ENCODE results near the gene WBP1L. TPM values are rescaled to one million over a fixed set of nuclear protein-coding genes. Genes with fewer than 3 reads are reported as not detected.

The WBP1L gene
- total and polyA plus RNA-seq, 2 of the 13 experiments (the other 11 are each of a cell fraction or from before 2014, with no cell fraction given) = 8.3 to 12.3 TPM

DNA sequence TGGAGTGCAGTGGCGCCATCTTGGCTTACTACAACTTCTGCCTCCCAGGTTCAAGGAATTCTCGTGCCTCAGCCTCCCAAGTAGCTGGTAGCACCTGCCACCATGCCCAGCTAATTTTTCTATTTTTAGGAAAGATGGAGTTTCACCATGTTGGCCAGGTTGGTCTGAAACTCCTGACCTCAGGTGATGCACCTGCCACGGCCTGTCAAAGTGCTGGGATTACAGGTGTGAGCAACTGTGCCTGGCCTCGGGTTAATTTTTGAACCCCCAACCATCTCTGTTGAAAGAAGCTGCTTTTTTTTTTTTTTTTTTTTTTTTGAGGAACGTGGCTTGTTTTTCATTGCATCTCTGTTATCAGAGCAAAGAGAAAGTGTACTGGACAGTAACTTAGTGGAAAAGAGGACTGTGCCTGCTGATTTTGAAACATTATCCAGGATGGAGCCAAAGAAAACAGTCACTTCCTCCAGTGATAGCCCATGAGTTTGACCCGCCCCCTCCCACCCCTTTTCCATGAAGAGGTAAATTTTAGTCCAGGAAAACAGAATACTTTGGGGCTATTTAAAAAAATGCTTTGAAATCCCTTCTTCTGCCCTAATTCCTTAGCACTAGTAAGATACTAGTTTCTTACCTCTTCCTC is 38.3 kb downstream of the WBP1L start:
- FAIRE-seq (no peak), ATAC-seq (no peak), DNase-seq (ENCODE audit: low spot score) (no peak)
- Histone ChIP-seq H3K27me3 (ENCODE audit: control insufficient read depth in 1 of 2, insufficient read depth in 2 of 2, low read length in 2 of 2) (no peaks in the 10 kb centered on the region), H3K36me3 (replicated peaks in 1 of 2; ENCODE audit: control insufficient read depth in 1 of 2, insufficient read depth in 2 of 2, low read length in 2 of 2) (0 out of 5 replicates have a peak, but pooled peaks cover 0 to 1% of the 10 kb centered on the region in 2 experiments), H3K9ac (ENCODE audit: insufficient read depth, low read depth, low read length) (no peak overlapping the region), H3K9me3 (ENCODE audit: low read length) (no peaks in the 10 kb centered on the region), H3K4me1 (ENCODE audit: insufficient read depth, low read length) (peaks cover 34% of the 10 kb centered on the region), H4K20me1 (ENCODE audit: insufficient read depth, low read length) (no peaks in the 10 kb centered on the region), H3K27ac (ENCODE audit: extremely low read length, insufficient read depth, low read length) (no peak overlapping the region), H3K4me2 (ENCODE audit: low read depth, low read length) (no peak overlapping the region), H2AFZ (ENCODE audit: low read length) (no peak overlapping the region), H3K4me3 (replicated peaks in 1 of 3; ENCODE audit: insufficient read depth in 1 of 3, low read depth in 2 of 3, low read length in 3 of 3) (no peak overlapping the region), H3K79me2 (ENCODE audit: insufficient read depth, low read length) (no peaks in the 10 kb centered on the region)
- CTCF ChIA-PET (ENCODE audit: low intra/inter-chr PET ratio, low total read pairs) = no interaction called here
- POLR2A ChIA-PET = no interaction called here
- no TSS peak for BruUV-seq (replicated peaks)
- no peak for TF ChIP-seq PAF1 (CRISPR knock-in tag; IDR thresholded peaks at IDR 0.05)
- no peak for TF ChIP-seq DR1 (CRISPR knock-in tag; IDR thresholded peaks at IDR 0.05)
- 78% methylated on average over 6 of the region's 6 CpGs for WGBS (ENCODE audit: low lambda C conversion rate)
- in situ Hi-C loops (cut with HindIII; ENCODE audit: extremely low pct_ligation_motif_present, low pct_unique_long_range_greater_than_20kb) (no loop called here), intact Hi-C loops (cut with micrococcal nuclease; ENCODE audit: unreplicated experiment) (no loop called here)

GRCh38 chr10:102782673-102783551 is 39.2 kb downstream of the WBP1L start:
- ChIA-PET POLR2A (interaction anchor here (0.7 kb wide), 1 partner anchor 8 kb away, joined by 4 read pairs; no protein-coding TSS in a partner anchor), CTCF (ENCODE audit: low intra/inter-chr PET ratio, low total read pairs) (no interaction called here)
- Histone ChIP-seq H3K9ac (ENCODE audit: insufficient read depth, low read depth, low read length) (no peak overlapping the region), H3K4me3 (replicated peaks in 1 of 3; ENCODE audit: insufficient read depth in 1 of 3, low read depth in 2 of 3, low read length in 3 of 3) (no peak overlapping the region), H3K4me1 (ENCODE audit: insufficient read depth, low read length) (peaks cover 25% of the 10 kb centered on the region), H2AFZ (ENCODE audit: low read length) (no peak overlapping the region), H3K79me2 (ENCODE audit: insufficient read depth, low read length) (no peaks in the 10 kb centered on the region), H3K27ac (ENCODE audit: extremely low read length, insufficient read depth, low read length) (no peak overlapping the region), H3K36me3 (replicated peaks in 1 of 2; ENCODE audit: control insufficient read depth in 1 of 2, insufficient read depth in 2 of 2, low read length in 2 of 2) (0 out of 5 replicates have a peak, but pooled peaks cover 0 to 1% of the 10 kb centered on the region in 2 experiments), H3K4me2 (ENCODE audit: low read depth, low read length) (no peak overlapping the region), H3K9me3 (ENCODE audit: low read length) (no peaks in the 10 kb centered on the region), H3K27me3 (ENCODE audit: control insufficient read depth in 1 of 2, insufficient read depth in 2 of 2, low read length in 2 of 2) (no peaks in the 10 kb centered on the region), H4K20me1 (ENCODE audit: insufficient read depth, low read length) (no peaks in the 10 kb centered on the region)
- WGBS (ENCODE audit: low lambda C conversion rate) = 91% methylated on average over 18 of the region's 18 CpGs
- BruUV-seq (replicated peaks) = no TSS peak
- intact Hi-C loops (cut with micrococcal nuclease; ENCODE audit: unreplicated experiment) (no loop called here), in situ Hi-C loops (cut with HindIII; ENCODE audit: extremely low pct_ligation_motif_present, low pct_unique_long_range_greater_than_20kb) (no loop called here)
- no peak for DNase-seq (ENCODE audit: low spot score)
- FAIRE-seq = no peak
- ATAC-seq = no peak
- no peak for TF ChIP-seq MEIS1 (CRISPR knock-in tag; IDR thresholded peaks at IDR 0.05; ENCODE audit: borderline replicate concordance)
- no peak for TF ChIP-seq KAT2B (IDR thresholded peaks at IDR 0.05; ENCODE audit: borderline replicate concordance, low read depth, low read length)
- TF ChIP-seq, protein P1, sequence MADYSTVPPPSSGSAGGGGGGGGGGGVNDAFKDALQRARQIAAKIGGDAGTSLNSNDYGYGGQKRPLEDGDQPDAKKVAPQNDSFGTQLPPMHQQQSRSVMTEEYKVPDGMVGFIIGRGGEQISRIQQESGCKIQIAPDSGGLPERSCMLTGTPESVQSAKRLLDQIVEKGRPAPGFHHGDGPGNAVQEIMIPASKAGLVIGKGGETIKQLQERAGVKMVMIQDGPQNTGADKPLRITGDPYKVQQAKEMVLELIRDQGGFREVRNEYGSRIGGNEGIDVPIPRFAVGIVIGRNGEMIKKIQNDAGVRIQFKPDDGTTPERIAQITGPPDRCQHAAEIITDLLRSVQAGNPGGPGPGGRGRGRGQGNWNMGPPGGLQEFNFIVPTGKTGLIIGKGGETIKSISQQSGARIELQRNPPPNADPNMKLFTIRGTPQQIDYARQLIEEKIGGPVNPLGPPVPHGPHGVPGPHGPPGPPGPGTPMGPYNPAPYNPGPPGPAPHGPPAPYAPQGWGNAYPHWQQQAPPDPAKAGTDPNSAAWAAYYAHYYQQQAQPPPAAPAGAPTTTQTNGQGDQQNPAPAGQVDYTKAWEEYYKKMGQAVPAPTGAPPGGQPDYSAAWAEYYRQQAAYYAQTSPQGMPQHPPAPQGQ (CRISPR knock-in tag; IDR thresholded peaks at IDR 0.05; ENCODE audit: borderline replicate concordance) = no peak
- no peak for TF ChIP-seq ZMAT3 (CRISPR knock-in tag; conservative IDR thresholded peaks at IDR 0.05)
- TF ChIP-seq HBP1 (CRISPR knock-in tag; IDR thresholded peaks at IDR 0.05; ENCODE audit: low read depth) = no peak
- TF ChIP-seq CBFB (CRISPR knock-in tag; IDR thresholded peaks at IDR 0.05) = no peak
